HL-60/S4 (cell line): ENCODE data around the gene STK33.

Experiments
- in situ Hi-C: fragments of 300-500 bp; cut with MboI; formaldehyde crosslinking; loops from 2 replicates; pipeline ENCODE4 v1.14.3; 2022; ENCODE audit warnings: low sequenced_read_pairs

STK33 gene

DNA sequence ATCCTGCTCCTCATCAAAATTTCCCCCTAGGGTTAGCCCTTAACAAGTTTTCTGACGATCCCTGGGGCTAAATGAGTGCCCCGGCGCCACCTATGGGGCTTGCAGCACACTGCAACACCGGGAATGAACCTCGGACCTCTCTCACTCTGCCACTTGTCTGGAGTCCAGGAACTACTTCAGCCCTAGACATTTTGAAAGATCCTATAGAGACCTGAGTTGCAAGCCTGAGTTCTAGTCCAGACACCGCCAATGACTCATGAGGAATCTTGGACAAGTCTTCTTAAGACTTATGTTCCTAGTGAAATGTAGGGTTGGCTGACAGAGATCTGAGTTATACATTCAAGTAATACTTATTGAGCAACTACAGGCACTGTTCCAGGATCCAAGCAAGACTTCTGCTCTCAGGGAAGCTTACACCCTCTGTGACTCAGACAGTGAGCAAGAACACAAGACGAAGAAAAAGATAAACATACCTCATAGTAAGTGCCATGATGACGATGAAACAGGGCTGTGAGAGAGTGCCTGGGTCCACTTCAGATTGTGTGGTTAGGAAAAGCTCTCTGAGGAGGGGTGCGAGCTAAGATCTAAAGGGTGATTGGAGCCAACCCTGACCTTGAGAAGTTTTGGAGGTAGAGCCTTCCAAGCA, 10.2 kb upstream of the STK33 start:
- in situ Hi-C loops: no loop called here

- in situ Hi-C loops: no loop called here
These were observed 9.7 kb upstream of the STK33 start for GRCh38 chr11:8603696-8604077.

- in situ Hi-C loops: no loop called here
These were observed 7.5 kb upstream of the STK33 start for GRCh38 chr11:8601376-8602133.

DNA sequence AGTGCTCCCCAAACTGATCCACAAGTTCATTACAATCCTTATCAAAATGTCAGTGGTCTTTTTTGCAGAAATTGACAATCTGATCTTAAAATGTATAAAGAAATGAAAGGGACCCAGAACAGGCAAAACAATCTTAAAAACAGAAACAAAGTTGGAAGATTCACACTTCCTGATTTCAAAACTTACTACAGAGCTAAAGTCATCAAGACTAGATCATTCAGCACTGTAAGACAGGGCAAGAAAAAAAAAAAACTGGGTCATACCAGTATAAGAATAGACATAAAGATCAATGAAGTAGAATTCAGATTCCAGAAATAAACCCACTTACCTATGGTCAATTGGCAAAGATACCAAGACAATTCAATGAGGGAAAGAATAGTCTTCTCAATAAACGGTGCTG, 4.5 kb upstream of the STK33 start:
- in situ Hi-C loops: no loop called here

DNA sequence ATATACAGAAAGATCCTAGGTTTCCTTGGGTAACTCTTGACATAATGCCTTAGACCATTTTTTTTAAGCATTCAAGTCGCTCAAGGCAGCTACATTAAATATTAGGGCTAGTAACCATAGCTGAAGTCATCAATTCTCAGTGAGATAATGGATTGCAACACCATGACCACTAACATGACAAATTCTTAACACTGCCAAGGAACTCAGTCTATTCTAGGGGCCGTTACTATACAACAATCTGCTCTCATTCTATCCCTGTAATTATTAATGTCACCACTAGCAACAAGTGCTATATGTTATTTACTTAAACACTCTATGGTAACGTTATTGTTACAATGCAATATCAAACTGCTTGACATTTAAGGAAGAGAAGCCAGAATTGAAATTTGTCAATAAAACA, 3.2 kb upstream of the STK33 start:
- in situ Hi-C loops: no loop called here

DNA sequence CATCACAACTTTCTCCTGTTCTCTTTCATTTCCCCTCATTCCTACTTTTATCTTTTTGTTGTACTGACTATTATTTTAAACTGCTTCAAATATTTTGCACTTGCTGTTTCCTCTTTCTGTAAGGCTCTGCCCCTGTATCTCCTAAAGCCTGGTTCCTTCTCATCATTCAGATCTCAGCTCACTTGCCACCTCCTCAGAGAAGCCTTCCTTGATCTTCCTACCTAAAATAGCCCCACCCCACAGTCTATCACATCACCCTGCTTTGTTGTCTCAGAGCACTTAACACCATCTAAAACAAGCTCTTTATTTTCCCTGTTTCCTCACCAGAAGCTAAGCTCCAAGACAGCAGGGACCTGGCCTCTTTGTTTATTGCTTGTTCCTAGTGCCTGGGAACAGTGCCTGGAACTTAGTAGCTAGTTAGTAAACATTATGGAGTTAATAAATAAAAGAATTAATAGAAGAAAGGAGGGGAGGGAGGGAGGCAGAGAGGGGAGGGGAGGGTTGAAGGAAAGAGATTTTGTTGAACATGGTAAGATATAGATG, 2.5 kb upstream of the STK33 start:
- in situ Hi-C loops: no loop called here

GRCh38 chr11:8593455-8593854, 573 bp downstream of the STK33 start:
- in situ Hi-C loops: no loop called here

DNA sequence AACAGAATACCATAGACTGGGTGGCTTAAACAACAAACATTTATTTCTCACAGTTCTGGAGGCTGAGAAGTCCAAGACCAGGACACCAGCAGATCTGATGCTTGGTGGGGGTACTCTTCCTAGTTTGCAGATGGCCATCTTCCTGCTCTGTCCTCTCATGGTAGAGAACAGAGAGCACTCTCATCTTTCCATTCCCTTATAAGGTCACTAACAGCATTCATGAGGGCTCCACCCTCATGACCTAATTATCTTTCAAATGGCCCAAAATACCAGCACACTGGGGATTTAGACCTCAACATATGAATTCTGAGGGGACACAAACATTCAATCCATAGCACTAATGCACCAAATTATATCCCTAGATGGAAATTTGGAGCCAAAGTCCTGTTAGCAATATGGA, 6.1 kb downstream of the STK33 start:
- in situ Hi-C loops: no loop called here

DNA sequence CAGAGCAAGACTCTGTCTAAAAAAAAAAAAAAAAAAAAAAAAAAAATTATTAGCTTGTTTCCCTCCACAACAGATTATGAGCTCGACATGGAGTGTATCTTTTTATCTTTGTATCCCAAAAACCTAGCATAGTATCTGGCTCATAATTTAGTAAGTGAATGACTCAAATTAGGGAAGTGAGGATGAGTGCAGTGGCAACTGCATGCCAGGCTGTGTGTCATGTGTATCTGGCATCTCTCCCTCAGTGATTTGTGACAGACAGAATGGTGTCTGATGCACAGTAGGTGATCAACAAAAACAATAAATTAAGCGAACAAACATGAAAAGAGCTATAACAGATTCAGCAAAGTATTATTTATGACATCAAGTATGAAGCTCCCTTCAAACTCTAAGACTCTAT, 7.2 kb downstream of the STK33 start:
- in situ Hi-C loops: no loop called here

DNA sequence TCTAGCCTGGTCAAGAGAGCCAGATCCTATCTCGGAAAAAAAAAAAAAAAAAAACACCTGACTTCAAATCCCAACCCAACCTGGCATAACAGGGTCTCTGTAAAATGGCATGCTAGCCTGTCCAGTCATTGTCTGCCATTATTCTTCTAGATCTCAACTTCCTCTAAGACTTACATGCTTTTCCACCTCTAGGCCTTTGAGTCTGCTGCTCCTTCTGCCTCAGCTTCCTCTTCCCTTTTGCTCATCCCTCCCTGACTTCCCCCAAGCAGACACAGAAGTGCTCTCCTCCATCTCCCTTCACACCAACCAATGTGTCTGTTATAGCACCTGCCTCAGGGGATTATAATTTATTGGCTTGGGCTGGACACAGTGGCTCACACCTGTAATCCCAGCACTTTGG, 7.8 kb downstream of the STK33 start:
- in situ Hi-C loops: no loop called here

- in situ Hi-C loops: no loop called here
These were observed 9.5 kb downstream of the STK33 start for GRCh38 chr11:8584511-8584910.

GRCh38 chr11:8584082-8584481, 9.9 kb downstream of the STK33 start:
- in situ Hi-C loops: no loop called here

- in situ Hi-C loops: no loop called here
These were observed 12.7 kb downstream of the STK33 start for GRCh38 chr11:8581300-8581699.

- in situ Hi-C loops: no loop called here
These were observed 16.0 kb downstream of the STK33 start for GRCh38 chr11:8577791-8578581.

- in situ Hi-C loops: loop anchor here (25.0 kb wide), 1 partner anchor 337 kb away; no protein-coding TSS in a partner anchor
These were observed 19.2 kb downstream of the STK33 start for GRCh38 chr11:8574798-8575197.

GRCh38 chr11:8573777-8574176, 20.3 kb downstream of the STK33 start:
- in situ Hi-C loops: loop anchor here (25.0 kb wide), 1 partner anchor 336 kb away; no protein-coding TSS in a partner anchor

DNA sequence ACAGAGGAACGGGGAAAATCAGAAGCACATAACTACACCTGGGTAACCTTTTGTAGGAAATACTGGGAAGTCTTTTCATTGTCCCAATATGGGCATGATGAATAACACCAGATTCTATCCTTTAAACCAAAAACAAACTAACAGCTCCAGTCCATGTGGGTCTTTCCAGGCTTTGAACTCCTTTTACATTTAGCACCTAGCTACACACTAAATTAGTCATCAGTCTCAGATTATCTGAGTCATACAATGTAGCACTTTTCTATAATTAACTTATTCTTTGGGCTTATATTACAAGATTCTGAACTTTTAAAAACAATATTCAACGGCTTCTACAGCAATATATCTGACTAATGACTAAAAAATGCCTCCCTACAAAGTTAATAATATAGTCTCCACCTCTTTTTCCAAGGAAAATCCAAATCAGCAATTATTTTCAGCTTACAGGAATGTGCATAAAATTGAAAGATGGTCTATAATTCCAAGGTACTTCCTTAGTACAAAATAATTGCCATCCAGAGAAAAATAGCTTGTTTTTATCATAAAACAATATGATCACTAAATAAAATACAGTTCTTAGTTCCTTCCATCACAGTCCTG, 26.3 kb downstream of the STK33 start:
- in situ Hi-C loops: loop anchor here (25.0 kb wide), 1 partner anchor 330 kb away; no protein-coding TSS in a partner anchor

DNA sequence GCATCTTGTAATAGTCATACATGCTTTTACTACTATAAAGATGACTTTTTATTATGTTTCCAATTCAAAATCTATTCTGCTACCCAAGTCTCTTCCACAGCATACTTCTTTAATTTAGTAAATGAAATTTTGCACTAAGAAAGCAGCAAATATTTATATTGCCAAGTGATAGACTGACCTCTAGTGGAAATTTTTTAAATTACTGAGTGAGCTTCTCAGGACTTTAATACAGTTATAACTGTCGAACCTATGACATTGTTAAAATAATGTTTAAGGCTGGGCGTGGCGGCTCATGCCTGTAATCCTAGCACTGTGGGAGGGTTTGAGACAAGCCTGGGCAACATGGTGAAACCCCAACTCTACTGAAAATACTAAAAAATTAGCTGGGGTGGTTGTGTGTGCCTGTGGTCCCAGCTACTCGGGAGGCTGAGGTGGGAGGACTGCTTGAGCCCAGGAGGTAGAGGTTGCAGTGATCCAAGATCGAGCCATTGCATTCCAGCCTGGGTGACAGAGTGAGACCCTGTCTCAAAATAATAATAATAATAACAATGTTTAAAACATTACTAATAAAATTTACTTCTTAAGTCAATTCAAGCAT, 27.3 kb downstream of the STK33 start:
- in situ Hi-C loops: loop anchor here (25.0 kb wide), 1 partner anchor 329 kb away; no protein-coding TSS in a partner anchor

DNA sequence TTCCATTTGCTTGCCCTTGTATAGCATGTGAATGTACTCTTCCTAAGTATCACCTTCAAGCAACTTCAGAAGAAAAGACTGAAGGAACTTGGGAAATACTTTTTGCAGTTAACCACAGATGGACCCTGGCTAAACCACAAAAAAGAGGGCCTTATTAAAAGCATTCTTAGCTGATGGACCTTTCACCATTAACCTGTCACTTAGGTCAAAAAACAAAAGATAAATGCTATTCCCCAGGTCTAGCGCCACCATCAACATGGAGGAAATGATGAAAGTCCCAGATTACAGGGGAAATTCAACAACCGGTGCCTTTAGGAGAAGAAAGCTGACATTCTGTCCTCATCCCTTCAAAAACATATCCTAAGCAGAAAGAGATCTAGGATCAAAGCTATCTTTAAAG, 29.5 kb downstream of the STK33 start:
- in situ Hi-C loops: loop anchor here (25.0 kb wide), 1 partner anchor 327 kb away; no protein-coding TSS in a partner anchor

- in situ Hi-C loops: loop anchor here (25.0 kb wide), 1 partner anchor 324 kb away; no protein-coding TSS in a partner anchor
These were observed 32.6 kb downstream of the STK33 start for GRCh38 chr11:8561461-8561860.
